Measurements from ENCODE around the gene POU6F2. TPM values are rescaled to one million over a fixed set of nuclear protein-coding genes. Genes with fewer than 3 reads are reported as not detected.

The POU6F2 gene
- total RNA-seq, 4 donors from 2014 or later = not detected

DNA sequence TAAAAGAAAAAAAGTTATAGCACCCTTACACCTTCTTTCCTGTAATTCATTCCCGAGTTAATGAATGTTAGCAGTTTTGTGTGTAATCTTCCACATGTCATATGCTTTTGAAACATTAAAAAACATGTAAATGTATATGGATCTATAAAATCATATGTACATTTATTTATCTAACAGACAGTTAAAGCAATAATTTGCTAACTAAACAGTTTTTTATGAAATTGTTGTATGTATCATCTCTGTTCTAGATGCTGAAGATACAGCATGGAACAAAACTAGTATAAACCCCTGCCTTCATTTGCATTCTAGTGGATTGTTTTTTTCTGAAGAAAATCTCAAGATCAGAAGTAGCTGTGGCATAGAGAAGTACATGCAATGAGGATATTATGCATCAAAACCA, 165.0 kb downstream of the POU6F2 start:
- no peak overlapping the region for H3K27ac ChIP-seq (replicated peaks in 1 of 4)
- WGBS = 89% methylated on average over 1 of the region's 1 CpG
- no peaks in the 10 kb centered on the region for H3K36me3 ChIP-seq
- no peaks in the 10 kb centered on the region for H3K9me3 ChIP-seq
- no peak overlapping the region for H3K4me3 ChIP-seq
- DNase-seq (ENCODE audit: extremely low spot score) = no peak
- no peaks in the 10 kb centered on the region for H3K4me1 ChIP-seq
- intact Hi-C loops (cut with DNase I) = no loop called here
- no peaks in the 10 kb centered on the region for H3K27me3 ChIP-seq
- TF ChIP-seq, protein P1, sequence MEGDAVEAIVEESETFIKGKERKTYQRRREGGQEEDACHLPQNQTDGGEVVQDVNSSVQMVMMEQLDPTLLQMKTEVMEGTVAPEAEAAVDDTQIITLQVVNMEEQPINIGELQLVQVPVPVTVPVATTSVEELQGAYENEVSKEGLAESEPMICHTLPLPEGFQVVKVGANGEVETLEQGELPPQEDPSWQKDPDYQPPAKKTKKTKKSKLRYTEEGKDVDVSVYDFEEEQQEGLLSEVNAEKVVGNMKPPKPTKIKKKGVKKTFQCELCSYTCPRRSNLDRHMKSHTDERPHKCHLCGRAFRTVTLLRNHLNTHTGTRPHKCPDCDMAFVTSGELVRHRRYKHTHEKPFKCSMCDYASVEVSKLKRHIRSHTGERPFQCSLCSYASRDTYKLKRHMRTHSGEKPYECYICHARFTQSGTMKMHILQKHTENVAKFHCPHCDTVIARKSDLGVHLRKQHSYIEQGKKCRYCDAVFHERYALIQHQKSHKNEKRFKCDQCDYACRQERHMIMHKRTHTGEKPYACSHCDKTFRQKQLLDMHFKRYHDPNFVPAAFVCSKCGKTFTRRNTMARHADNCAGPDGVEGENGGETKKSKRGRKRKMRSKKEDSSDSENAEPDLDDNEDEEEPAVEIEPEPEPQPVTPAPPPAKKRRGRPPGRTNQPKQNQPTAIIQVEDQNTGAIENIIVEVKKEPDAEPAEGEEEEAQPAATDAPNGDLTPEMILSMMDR (IDR thresholded peaks at IDR 0.05) = no peak
- TF ChIP-seq POLR2A (IDR thresholded peaks at IDR 0.05; ENCODE audit: low read depth) = no peak
- no peak for TF ChIP-seq POLR2AphosphoS5 (IDR thresholded peaks at IDR 0.05)
- no peak for TF ChIP-seq EP300 (IDR thresholded peaks at IDR 0.05)

DNA sequence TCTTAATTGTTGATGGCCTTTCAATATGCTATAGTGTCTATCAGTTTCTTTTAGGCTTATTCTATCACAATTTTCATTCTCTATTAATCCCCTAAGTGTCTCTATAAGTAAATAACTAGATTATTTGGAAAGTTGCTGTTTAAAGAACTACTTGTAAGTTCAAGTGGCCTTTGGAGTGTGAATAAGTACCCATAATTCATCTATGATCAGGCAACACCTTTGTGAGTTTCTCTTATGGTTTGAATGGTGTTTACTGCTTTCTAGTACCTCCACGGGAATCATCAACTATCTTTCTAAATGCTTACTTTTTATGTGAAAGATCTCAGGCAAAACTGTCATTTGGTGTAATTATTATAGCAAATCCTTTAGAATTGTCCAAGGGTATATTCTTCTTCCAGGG, 166.7 kb downstream of the POU6F2 start:
- TF ChIP-seq EP300 (IDR thresholded peaks at IDR 0.05) (no peak), POLR2A (IDR thresholded peaks at IDR 0.05; ENCODE audit: low read depth) (no peak), POLR2AphosphoS5 (IDR thresholded peaks at IDR 0.05) (no peak)
- TF ChIP-seq, protein P1 (IDR thresholded peaks at IDR 0.05) = no peak
- no peaks in the 10 kb centered on the region for H3K4me1 ChIP-seq
- H3K9me3 ChIP-seq = no peaks in the 10 kb centered on the region
- no peak for DNase-seq (ENCODE audit: extremely low spot score)
- WGBS = 72% methylated on average over 1 of the region's 1 CpG
- H3K27ac ChIP-seq (replicated peaks in 1 of 4) = no peak overlapping the region
- intact Hi-C loops (cut with DNase I) = no loop called here
- H3K4me3 ChIP-seq = no peak overlapping the region
- no peaks in the 10 kb centered on the region for H3K36me3 ChIP-seq
- no peaks in the 10 kb centered on the region for H3K27me3 ChIP-seq

DNA sequence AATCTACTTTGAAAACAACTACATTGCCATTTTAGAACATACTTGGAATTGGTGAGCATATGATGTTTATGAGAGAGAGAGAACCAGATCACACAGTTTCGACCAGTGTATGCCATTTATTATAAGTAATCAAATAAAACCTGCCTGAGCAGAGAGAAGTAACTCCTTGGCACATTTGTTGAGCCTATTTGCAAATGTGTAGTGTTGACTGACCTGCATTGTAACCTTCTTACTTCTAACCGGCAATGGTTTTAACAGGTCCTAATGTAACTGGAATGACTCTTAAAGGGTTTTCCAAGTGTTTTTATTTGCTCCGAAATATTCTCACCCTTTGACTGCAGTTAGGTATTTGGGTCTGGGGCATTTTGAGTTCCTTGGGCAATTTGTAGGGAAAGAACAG, 167.6 kb downstream of the POU6F2 start:
- no peaks in the 10 kb centered on the region for H3K27me3 ChIP-seq
- H3K36me3 ChIP-seq = no peaks in the 10 kb centered on the region
- 79% methylated on average over 3 of the region's 3 CpGs for WGBS
- H3K27ac ChIP-seq (replicated peaks in 1 of 4) = no peak overlapping the region
- no peaks in the 10 kb centered on the region for H3K4me1 ChIP-seq
- no peaks in the 10 kb centered on the region for H3K9me3 ChIP-seq
- DNase-seq (ENCODE audit: extremely low spot score) = no peak
- intact Hi-C loops (cut with DNase I) = no loop called here
- TF ChIP-seq, protein P1 (IDR thresholded peaks at IDR 0.05) = no peak
- no peak for TF ChIP-seq POLR2A (IDR thresholded peaks at IDR 0.05; ENCODE audit: low read depth)
- no peak for TF ChIP-seq EP300 (IDR thresholded peaks at IDR 0.05)
- TF ChIP-seq POLR2AphosphoS5 (IDR thresholded peaks at IDR 0.05) = no peak
- H3K4me3 ChIP-seq = no peak overlapping the region

DNA sequence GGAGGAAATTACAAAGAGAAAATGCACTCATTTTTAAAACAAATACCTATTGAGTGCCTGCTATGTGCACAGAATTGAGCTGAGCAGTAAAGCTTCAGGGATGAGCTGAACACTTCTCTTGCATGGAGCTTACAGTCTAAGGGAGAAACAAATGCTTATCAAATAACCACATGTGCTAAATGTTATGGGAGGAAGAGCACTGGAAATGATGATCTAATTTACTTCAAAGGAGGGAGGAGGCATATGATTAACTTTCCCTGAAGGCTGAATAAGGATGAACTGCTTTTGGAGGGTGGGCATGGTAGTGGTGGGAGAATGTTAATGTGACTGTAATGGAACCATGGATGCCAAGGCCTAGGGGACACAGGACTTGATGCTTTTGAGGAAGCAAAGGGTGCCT, 168.2 kb downstream of the POU6F2 start:
- Histone ChIP-seq H3K4me1 (no peaks in the 10 kb centered on the region), H3K27me3 (no peaks in the 10 kb centered on the region), H3K27ac (replicated peaks in 1 of 4) (no peak overlapping the region), H3K9me3 (no peaks in the 10 kb centered on the region), H3K4me3 (no peak overlapping the region), H3K36me3 (no peaks in the 10 kb centered on the region)
- TF ChIP-seq, protein P1 (IDR thresholded peaks at IDR 0.05) = no peak
- TF ChIP-seq POLR2AphosphoS5 (IDR thresholded peaks at IDR 0.05) (no peak), POLR2A (IDR thresholded peaks at IDR 0.05; ENCODE audit: low read depth) (no peak), EP300 (IDR thresholded peaks at IDR 0.05) (no peak)
- DNase-seq (ENCODE audit: extremely low spot score) = no peak
- intact Hi-C loops (cut with DNase I) = no loop called here

DNA sequence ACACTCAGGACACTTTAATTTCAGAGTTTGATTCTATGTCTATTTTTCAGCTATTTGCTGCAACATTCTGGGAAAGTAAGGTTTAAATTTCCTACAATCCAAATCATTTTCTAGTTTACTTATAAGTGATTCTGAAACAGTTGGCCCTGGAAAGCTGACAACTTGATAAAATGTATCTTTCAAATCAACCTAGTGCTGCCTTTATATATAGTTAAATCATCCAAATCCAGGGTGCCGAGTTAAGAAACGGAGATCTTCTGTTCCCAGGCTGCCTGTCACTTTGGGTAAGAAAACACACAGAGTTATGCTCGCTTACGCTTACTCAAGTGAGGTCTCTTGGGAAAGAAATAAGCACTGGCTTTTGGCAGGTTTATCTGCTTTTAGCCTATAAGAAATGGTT, 175.0 kb downstream of the POU6F2 start:
- no peaks in the 10 kb centered on the region for H3K27me3 ChIP-seq
- DNase-seq (ENCODE audit: extremely low spot score) = no peak
- intact Hi-C loops (cut with DNase I) = no loop called here
- no peak overlapping the region for H3K27ac ChIP-seq (replicated peaks in 1 of 4)
- TF ChIP-seq EP300 (IDR thresholded peaks at IDR 0.05) = no peak
- TF ChIP-seq POLR2AphosphoS5 (IDR thresholded peaks at IDR 0.05) = no peak
- no peak for TF ChIP-seq POLR2A (IDR thresholded peaks at IDR 0.05; ENCODE audit: low read depth)
- TF ChIP-seq, protein P1 (IDR thresholded peaks at IDR 0.05) = no peak
- no peaks in the 10 kb centered on the region for H3K36me3 ChIP-seq
- no peaks in the 10 kb centered on the region for H3K4me1 ChIP-seq
- H3K9me3 ChIP-seq = no peaks in the 10 kb centered on the region
- WGBS = 60% methylated on average over 4 of the region's 4 CpGs
- H3K4me3 ChIP-seq = no peak overlapping the region
